Osteoblast (primary cell): ENCODE data around the gene ACTR1A. TPM values are rescaled to one million over a fixed set of nuclear protein-coding genes. Genes with fewer than 3 reads are reported as not detected.

Source experiments
- DNase-seq: peaks from one replicate; pipeline ENCODE4 v3.0.0; 2011; ENCODE audit warnings: low spot score, mixed read lengths; ENCODE audit not compliant: insufficient read length; ENCODE audit errors: missing footprints
- H2AFZ ChIP-seq: 2 replicates; pipeline ENCODE4 v1.6.0; 2011; ENCODE audit warnings: mild to moderate bottlenecking, low read length
- H3K27ac ChIP-seq: 2 replicates; pipeline ENCODE4 v1.5.1; 2011; ENCODE audit warnings: mild to moderate bottlenecking, low read depth, low read length, moderate library complexity
- H3K27me3 ChIP-seq: 2 replicates; pipeline ENCODE4 v1.6.0; 2012; ENCODE audit warnings: mild to moderate bottlenecking, control low read depth, inconsistent platforms, low read length, moderate library complexity; ENCODE audit not compliant: insufficient read depth
- H3K36me3 ChIP-seq: 2 replicates; pipeline ENCODE4 v1.5.1; 2011; ENCODE audit warnings: mild to moderate bottlenecking, low read length, control low read depth, moderate library complexity; ENCODE audit not compliant: insufficient read depth
- H3K4me1 ChIP-seq: 2 replicates; pipeline ENCODE4 v1.5.1; 2011; ENCODE audit warnings: mild to moderate bottlenecking, low read length, control low read depth, moderate library complexity; ENCODE audit not compliant: insufficient read depth
- H3K4me2 ChIP-seq: 2 replicates; pipeline ENCODE4 v1.6.0; 2011; ENCODE audit warnings: mild to moderate bottlenecking, low read length; ENCODE audit not compliant: insufficient read depth
- H3K4me3 ChIP-seq: fragments of 200-600 bp; sonication (generic); 3 replicates; pipeline ENCODE4 v1.5.1; 2012; ENCODE audit warnings: mild to moderate bottlenecking, low read length, inconsistent platforms; ENCODE audit not compliant: insufficient read depth
- H3K79me2 ChIP-seq: 2 replicates; pipeline ENCODE4 v1.6.0; 2012; ENCODE audit warnings: mild to moderate bottlenecking, low read length, control low read depth, inconsistent platforms; ENCODE audit not compliant: insufficient read depth
- H3K9me3 ChIP-seq: 2 replicates; pipeline ENCODE4 v1.5.1; 2011; ENCODE audit warnings: low read depth, low read length, control low read depth
- H4K20me1 ChIP-seq: 2 replicates; pipeline ENCODE4 v1.6.0; 2012; ENCODE audit warnings: mild to moderate bottlenecking, low read length, control low read depth; ENCODE audit not compliant: insufficient read depth
- total RNA-seq: library from RNA; depleted of rRNA; stranded (reverse); fragments of >200 nt; gene quantifications from 2 replicates; pipeline ENCODE4 v1.2.3, GENCODE V29; 2012
- TF ChIP-seq, protein P1 (sequence below): IDR thresholded peaks from 2 replicates; pipeline ENCODE4 v1.5.1; 2011; ENCODE audit warnings: mild to moderate bottlenecking, low read depth, low read length, moderate library complexity; ENCODE audit errors: extremely low read depth

The ACTR1A gene
- total RNA-seq, 1 donor = 105 TPM

DNA sequence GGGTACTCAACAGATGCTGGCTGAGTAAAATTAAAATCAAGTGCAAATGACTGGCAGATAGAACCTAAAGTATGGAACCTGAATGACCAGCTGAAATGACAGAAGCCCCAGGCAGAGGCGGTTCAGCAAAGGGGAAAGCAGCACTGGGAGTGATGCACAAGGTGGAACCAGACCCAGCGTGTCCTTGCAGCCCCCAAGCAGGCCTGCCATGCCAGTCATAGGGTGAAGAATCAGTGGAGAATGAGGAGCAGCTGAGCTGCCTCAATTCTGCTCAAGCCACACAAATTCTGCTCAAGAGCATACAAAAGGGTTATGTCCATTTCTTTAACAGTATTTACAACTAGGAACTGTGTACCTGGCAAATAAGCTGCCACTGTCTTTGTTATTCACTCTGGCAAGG is 8.7 kb downstream of the ACTR1A start:
- DNase-seq = no peak
- Histone ChIP-seq H3K9me3 (no peaks in the 10 kb centered on the region), H3K4me1 (no peaks in the 10 kb centered on the region), H3K36me3 (peaks cover 17% of the 10 kb centered on the region), H2AFZ (no peak overlapping the region), H3K27me3 (no peaks in the 10 kb centered on the region), H4K20me1 (peaks cover 41% of the 10 kb centered on the region), H3K4me3 (no peak overlapping the region), H3K4me2 (no peak overlapping the region), H3K79me2 (peaks cover 85% of the 10 kb centered on the region), H3K27ac (no peak overlapping the region)
- TF ChIP-seq, protein P1, sequence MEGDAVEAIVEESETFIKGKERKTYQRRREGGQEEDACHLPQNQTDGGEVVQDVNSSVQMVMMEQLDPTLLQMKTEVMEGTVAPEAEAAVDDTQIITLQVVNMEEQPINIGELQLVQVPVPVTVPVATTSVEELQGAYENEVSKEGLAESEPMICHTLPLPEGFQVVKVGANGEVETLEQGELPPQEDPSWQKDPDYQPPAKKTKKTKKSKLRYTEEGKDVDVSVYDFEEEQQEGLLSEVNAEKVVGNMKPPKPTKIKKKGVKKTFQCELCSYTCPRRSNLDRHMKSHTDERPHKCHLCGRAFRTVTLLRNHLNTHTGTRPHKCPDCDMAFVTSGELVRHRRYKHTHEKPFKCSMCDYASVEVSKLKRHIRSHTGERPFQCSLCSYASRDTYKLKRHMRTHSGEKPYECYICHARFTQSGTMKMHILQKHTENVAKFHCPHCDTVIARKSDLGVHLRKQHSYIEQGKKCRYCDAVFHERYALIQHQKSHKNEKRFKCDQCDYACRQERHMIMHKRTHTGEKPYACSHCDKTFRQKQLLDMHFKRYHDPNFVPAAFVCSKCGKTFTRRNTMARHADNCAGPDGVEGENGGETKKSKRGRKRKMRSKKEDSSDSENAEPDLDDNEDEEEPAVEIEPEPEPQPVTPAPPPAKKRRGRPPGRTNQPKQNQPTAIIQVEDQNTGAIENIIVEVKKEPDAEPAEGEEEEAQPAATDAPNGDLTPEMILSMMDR = no peak

- DNase-seq = no peak
- H2AFZ ChIP-seq = no peak overlapping the region
- peaks cover 25% of the 10 kb centered on the region for H3K36me3 ChIP-seq
- H3K9me3 ChIP-seq = no peaks in the 10 kb centered on the region
- H3K27me3 ChIP-seq = no peaks in the 10 kb centered on the region
- no peak overlapping the region for H3K4me3 ChIP-seq
- no peak overlapping the region for H3K4me2 ChIP-seq
- TF ChIP-seq, protein P1 = no peak
- no peak overlapping the region for H3K27ac ChIP-seq
- no peaks in the 10 kb centered on the region for H3K4me1 ChIP-seq
- peaks cover 85% of the 10 kb centered on the region for H3K79me2 ChIP-seq
- H4K20me1 ChIP-seq = peaks cover 41% of the 10 kb centered on the region
Measured at GRCh38 chr10:102492983-102493382, 9.5 kb downstream of the ACTR1A start.

DNA sequence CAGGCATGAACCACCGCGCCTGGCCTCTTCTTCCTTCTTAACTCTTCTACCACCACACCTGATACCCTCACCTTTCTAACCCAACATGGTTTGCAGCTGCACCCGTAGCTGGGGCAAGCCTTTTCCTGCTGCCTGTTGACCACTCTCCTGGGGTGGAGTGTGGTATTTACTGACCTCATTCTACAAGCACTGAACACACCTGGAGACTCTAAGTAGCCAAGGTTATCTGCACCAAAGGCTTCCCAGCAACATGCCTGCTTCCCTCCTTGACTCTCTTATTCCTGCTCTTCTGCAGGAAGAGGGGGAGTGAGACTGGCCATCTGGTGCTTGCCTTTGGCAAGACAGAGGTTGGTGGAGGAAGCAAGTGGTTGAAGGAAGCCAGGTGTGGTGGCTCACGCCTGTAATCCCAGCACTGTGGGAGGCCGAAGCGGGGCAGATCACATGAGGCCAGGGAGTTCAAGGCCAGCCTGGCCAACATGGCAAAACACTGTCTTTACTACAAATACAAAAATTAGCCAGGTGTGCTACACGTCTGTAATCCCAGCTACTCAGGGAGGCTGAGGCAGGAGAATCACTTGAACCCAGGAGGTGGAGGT is 10.1 kb downstream of the ACTR1A start:
- Histone ChIP-seq H3K27me3 (no peaks in the 10 kb centered on the region), H3K9me3 (no peaks in the 10 kb centered on the region), H3K36me3 (peaks cover 28% of the 10 kb centered on the region), H3K27ac (no peak overlapping the region), H3K79me2 (peaks cover 81% of the 10 kb centered on the region), H4K20me1 (peaks cover 38% of the 10 kb centered on the region), H3K4me3 (no peak overlapping the region), H2AFZ (no peak overlapping the region), H3K4me2 (no peak overlapping the region), H3K4me1 (no peaks in the 10 kb centered on the region)
- DNase-seq = no peak
- TF ChIP-seq, protein P1 = no peak

DNA sequence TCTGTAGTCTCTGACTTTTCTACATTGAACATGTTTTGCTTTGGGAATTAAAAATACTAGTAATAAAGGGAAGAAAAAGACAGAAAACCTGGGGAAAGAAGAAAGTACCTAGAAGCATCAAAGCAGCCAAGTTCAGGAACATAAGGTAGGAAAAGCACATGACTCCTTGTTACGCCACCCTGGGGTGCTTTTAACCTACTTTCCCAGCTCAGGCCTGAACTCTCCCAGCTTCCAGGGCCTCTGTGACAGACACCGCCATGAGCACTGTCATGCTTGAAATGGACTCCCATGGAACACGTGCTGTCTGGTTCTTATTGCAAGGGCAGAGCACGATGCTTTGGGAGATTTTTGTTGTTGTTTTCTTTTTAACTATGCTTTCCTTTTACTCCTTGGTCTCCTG is 11.4 kb downstream of the ACTR1A start:
- H3K36me3 ChIP-seq = peaks cover 39% of the 10 kb centered on the region
- peaks cover 28% of the 10 kb centered on the region for H4K20me1 ChIP-seq

More for the DNA sequence above, 11.4 kb downstream of the ACTR1A start:
- H3K4me1 ChIP-seq = no peaks in the 10 kb centered on the region
- no peaks in the 10 kb centered on the region for H3K9me3 ChIP-seq
- no peak for DNase-seq
- H3K79me2 ChIP-seq = peaks cover 68% of the 10 kb centered on the region
- H3K4me2 ChIP-seq = no peak overlapping the region
- no peaks in the 10 kb centered on the region for H3K27me3 ChIP-seq
- TF ChIP-seq, protein P1 = no peak
- H2AFZ ChIP-seq = no peak overlapping the region
- H3K4me3 ChIP-seq = no peak overlapping the region
- no peak overlapping the region for H3K27ac ChIP-seq
